Astrocyte of the cerebellum (primary cell): ENCODE measurements around the gene XAGE3.
"Not testable (repeated sequence)": the region's sequence is repeated elsewhere in the genome, so short reads cannot be mapped to it uniquely, and the experiment has no call there.

Experiments
- DNase-seq: peaks from one replicate; pipeline ENCODE4 v3.0.0-alpha.2; 2011; ENCODE audit warnings: low read depth
- H3K4me3 ChIP-seq: 2 replicates; pipeline ENCODE4 v1.5.1; 2011; ENCODE audit warnings: mild to moderate bottlenecking, low read depth, low read length, moderate library complexity
- CTCF ChIP-seq: IDR thresholded peaks from 2 replicates; pipeline ENCODE4 v1.5.1; 2012; ENCODE audit warnings: low read length, low read depth, moderate library complexity, mild to moderate bottlenecking; ENCODE audit errors: missing control alignments
- in situ Hi-C: cut with HindIII; loops from 2 replicates; pipeline ENCODE4 v1.10.0; 2017; ENCODE audit warnings: low sequenced_read_pairs

XAGE3 gene

GRCh38 chrX:52874661-52875060, 6.8 kb upstream of the XAGE3 start:
- no peak for DNase-seq
- TF ChIP-seq CTCF: no peak
- in situ Hi-C loops: no loop called here
- H3K4me3 ChIP-seq: no peak overlapping the region

GRCh38 chrX:52873825-52874224, 5.9 kb upstream of the XAGE3 start:
- in situ Hi-C loops, H3K4me3 ChIP-seq, DNase-seq: not testable (repeated sequence)

- in situ Hi-C loops: no loop called here
- no peak overlapping the region for H3K4me3 ChIP-seq
- no peak for TF ChIP-seq CTCF
- DNase-seq: no peak
Measured at GRCh38 chrX:52870046-52870445, 2.2 kb upstream of the XAGE3 start.

GRCh38 chrX:52865343-52865998, 2.4 kb downstream of the XAGE3 start:
- no peak overlapping the region for H3K4me3 ChIP-seq
- in situ Hi-C loops: no loop called here
- no peak for TF ChIP-seq CTCF
- DNase-seq: no peak

GRCh38 chrX:52856991-52857525, 10.8 kb downstream of the XAGE3 start:
- DNase-seq, in situ Hi-C loops, H3K4me3 ChIP-seq: not testable (repeated sequence)

- no peak for TF ChIP-seq CTCF
- H3K4me3 ChIP-seq: no peak overlapping the region
- no peak for DNase-seq
- in situ Hi-C loops: no loop called here
Measured at GRCh38 chrX:52852110-52852860, 15.6 kb downstream of the XAGE3 start.

- DNase-seq, H3K4me3 ChIP-seq, in situ Hi-C loops: not testable (repeated sequence)
Measured at GRCh38 chrX:52843619-52844018, 24.3 kb downstream of the XAGE3 start.

- no peak overlapping the region for H3K4me3 ChIP-seq
- in situ Hi-C loops: no loop called here
- no peak for DNase-seq
- TF ChIP-seq CTCF: no peak
Measured at GRCh38 chrX:52839137-52839536, 28.7 kb downstream of the XAGE3 start.
